ENCODE measurements around the gene KDM7A. TPM values are rescaled to one million over a fixed set of nuclear protein-coding genes. Genes with fewer than 3 reads are reported as not detected.

The KDM7A gene
- total RNA-seq, 1 experiment from 2014 or later = 11.7 TPM

DNA sequence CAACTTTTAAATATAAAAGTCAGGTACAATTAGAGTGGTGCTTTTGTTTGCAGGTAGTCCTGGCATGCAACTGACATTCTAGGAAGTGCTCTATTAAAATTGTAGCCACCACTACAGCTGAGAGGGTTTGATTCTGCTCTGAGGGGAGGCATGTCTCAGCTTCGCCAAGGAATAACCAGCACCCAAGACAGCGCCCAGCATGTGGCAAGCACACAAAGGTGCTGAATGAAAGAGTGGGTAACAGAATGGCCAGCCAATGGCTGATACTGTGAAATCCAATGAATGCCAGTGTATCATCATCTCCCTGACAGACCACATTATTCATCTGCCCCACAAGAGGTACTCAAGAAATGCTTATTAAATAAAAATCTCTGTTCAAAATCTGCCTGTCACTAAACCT is 121.0 kb downstream of the KDM7A start:
- no peak overlapping the region for H3K27ac ChIP-seq (ENCODE audit: low read depth, low read length, poor library complexity, severe bottlenecking)
- no TSS peak for BruUV-seq (replicated peaks)
- TF ChIP-seq, protein P1, sequence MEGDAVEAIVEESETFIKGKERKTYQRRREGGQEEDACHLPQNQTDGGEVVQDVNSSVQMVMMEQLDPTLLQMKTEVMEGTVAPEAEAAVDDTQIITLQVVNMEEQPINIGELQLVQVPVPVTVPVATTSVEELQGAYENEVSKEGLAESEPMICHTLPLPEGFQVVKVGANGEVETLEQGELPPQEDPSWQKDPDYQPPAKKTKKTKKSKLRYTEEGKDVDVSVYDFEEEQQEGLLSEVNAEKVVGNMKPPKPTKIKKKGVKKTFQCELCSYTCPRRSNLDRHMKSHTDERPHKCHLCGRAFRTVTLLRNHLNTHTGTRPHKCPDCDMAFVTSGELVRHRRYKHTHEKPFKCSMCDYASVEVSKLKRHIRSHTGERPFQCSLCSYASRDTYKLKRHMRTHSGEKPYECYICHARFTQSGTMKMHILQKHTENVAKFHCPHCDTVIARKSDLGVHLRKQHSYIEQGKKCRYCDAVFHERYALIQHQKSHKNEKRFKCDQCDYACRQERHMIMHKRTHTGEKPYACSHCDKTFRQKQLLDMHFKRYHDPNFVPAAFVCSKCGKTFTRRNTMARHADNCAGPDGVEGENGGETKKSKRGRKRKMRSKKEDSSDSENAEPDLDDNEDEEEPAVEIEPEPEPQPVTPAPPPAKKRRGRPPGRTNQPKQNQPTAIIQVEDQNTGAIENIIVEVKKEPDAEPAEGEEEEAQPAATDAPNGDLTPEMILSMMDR (conservative IDR thresholded peaks at IDR 0.05; ENCODE audit: low read depth, low read length) = no peak
- TF ChIP-seq EZH2 (IDR thresholded peaks at IDR 0.05; ENCODE audit: borderline replicate concordance, low read depth, low read length, poor library complexity, severe bottlenecking) = no peak
- no peak overlapping the region for H3K4me3 ChIP-seq (ENCODE audit: low read depth, low read length, poor library complexity, severe bottlenecking)
- no peaks in the 10 kb centered on the region for H3K4me1 ChIP-seq (ENCODE audit: insufficient read depth, low read length, poor library complexity, severe bottlenecking)
- H3K9me3 ChIP-seq (ENCODE audit: low read depth, low read length, poor library complexity, severe bottlenecking) = no peaks in the 10 kb centered on the region
- ChIA-PET POLR2A (ENCODE audit: low non-redundant PET) (no interaction called here), CTCF (no interaction called here)
- H3K36me3 ChIP-seq (ENCODE audit: insufficient read depth, low read length, poor library complexity, severe bottlenecking) = no peaks in the 10 kb centered on the region
- no peaks in the 10 kb centered on the region for H3K27me3 ChIP-seq (replicated peaks; ENCODE audit: insufficient read depth, low read depth, low read length, poor library complexity)
- intact Hi-C loops (cut with micrococcal nuclease; ENCODE audit: unreplicated experiment) = no loop called here
- DNase-seq (ENCODE audit: low spot score) = no peak

DNA sequence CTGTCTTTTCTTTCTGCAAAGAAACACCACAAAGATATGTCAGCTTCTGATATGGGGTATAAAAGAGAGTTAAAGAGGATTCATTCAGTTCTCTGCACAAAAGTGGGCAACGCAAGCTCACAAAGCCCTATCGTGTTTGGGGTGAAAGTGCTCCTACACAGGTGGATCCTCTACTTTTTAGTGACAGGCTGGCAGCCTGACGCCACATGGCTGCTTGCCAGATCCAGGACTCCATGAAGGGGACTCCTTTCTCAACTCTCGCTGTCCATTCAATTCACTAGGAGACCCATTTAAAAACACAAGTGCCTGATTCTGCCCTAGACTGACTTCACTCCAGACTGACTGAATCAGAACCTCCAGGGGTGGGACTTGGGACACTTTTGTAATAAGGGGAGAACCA is 122.0 kb downstream of the KDM7A start:
- BruUV-seq (replicated peaks) = no TSS peak
- Histone ChIP-seq H3K4me1 (ENCODE audit: insufficient read depth, low read length, poor library complexity, severe bottlenecking) (no peaks in the 10 kb centered on the region), H3K36me3 (ENCODE audit: insufficient read depth, low read length, poor library complexity, severe bottlenecking) (no peaks in the 10 kb centered on the region), H3K27ac (ENCODE audit: low read depth, low read length, poor library complexity, severe bottlenecking) (no peak overlapping the region), H3K27me3 (replicated peaks; ENCODE audit: insufficient read depth, low read depth, low read length, poor library complexity) (no peaks in the 10 kb centered on the region), H3K4me3 (ENCODE audit: low read depth, low read length, poor library complexity, severe bottlenecking) (no peak overlapping the region), H3K9me3 (ENCODE audit: low read depth, low read length, poor library complexity, severe bottlenecking) (no peaks in the 10 kb centered on the region)
- intact Hi-C loops (cut with micrococcal nuclease; ENCODE audit: unreplicated experiment) = no loop called here
- ChIA-PET CTCF (no interaction called here), POLR2A (ENCODE audit: low non-redundant PET) (no interaction called here)
- no peak for DNase-seq (ENCODE audit: low spot score)
- TF ChIP-seq, protein P1 (conservative IDR thresholded peaks at IDR 0.05; ENCODE audit: low read depth, low read length) = no peak
- TF ChIP-seq EZH2 (IDR thresholded peaks at IDR 0.05; ENCODE audit: borderline replicate concordance, low read depth, low read length, poor library complexity, severe bottlenecking) = no peak

DNA sequence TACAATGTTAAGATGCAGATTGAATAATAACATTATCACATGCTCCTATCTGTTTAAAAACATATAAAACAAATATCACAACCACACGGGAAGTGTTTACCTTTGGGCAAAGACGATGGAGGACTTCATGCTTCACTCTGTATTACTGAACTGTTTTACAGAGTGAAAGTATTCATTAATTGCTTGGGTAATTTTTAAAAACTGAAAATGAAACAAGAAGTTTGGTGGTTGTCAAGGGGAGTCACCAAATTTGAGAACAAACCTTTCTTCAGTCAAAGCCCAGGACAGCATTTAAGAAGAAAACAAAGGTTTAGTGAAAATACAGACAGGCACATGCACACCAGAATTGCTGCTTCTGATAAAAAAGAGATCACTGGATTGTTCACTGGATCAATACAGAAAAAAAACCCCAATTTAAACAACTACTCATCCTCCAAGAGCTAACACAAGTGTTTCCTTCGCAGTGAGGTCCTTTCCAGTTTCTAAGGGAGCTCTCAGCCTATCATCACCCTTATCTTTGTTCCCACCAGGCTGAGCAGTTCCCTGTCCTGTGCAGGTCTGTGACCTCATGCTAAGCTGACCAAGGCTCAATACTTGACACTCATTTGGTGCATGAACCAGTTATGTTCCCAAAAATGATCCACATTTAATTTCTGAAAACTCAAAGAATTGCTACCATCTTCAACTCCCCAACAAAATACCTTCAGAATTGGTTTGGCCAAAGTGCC is 122.8 kb downstream of the KDM7A start:
- CTCF ChIA-PET = no interaction called here
- POLR2A ChIA-PET (ENCODE audit: low non-redundant PET) = no interaction called here

More for the DNA sequence above, 122.8 kb downstream of the KDM7A start:
- Histone ChIP-seq H3K27me3 (replicated peaks; ENCODE audit: insufficient read depth, low read depth, low read length, poor library complexity) (no peaks in the 10 kb centered on the region), H3K9me3 (ENCODE audit: low read depth, low read length, poor library complexity, severe bottlenecking) (no peaks in the 10 kb centered on the region), H3K4me1 (ENCODE audit: insufficient read depth, low read length, poor library complexity, severe bottlenecking) (no peaks in the 10 kb centered on the region), H3K27ac (ENCODE audit: low read depth, low read length, poor library complexity, severe bottlenecking) (no peak overlapping the region), H3K4me3 (ENCODE audit: low read depth, low read length, poor library complexity, severe bottlenecking) (no peak overlapping the region), H3K36me3 (ENCODE audit: insufficient read depth, low read length, poor library complexity, severe bottlenecking) (no peaks in the 10 kb centered on the region)
- no peak for DNase-seq (ENCODE audit: low spot score)
- intact Hi-C loops (cut with micrococcal nuclease; ENCODE audit: unreplicated experiment) = no loop called here
- BruUV-seq (replicated peaks) = no TSS peak
- TF ChIP-seq, protein P1 (conservative IDR thresholded peaks at IDR 0.05; ENCODE audit: low read depth, low read length) = no peak
- TF ChIP-seq EZH2 (IDR thresholded peaks at IDR 0.05; ENCODE audit: borderline replicate concordance, low read depth, low read length, poor library complexity, severe bottlenecking) = no peak
